GM12878 (cell line): Measurements from ENCODE around the gene F7. TPM values are rescaled to one million over a fixed set of nuclear protein-coding genes. Genes with fewer than 3 reads are reported as not detected.

Experiments
- ATAC-seq: fragments of 200-7000 bp; cut with Tn5 transposase; 3 replicates; pipeline ENCODE4 v1.9.1; 2020; ENCODE audit warnings: mild to moderate bottlenecking, moderate library complexity
- BruUV-seq: library from RNA; stranded (reverse); fragments of 400-500 nt; replicated peaks from 2 replicates; lab custom pipeline; 2021; lab: Mats Ljungman, UMichigan
- CTCF ChIA-PET: fragments of 300-600 bp; sonication (Branson Sonifier 250); formaldehyde crosslinking; extraction: SDS; loops from one replicate; lab custom pipeline; 2021; ENCODE audit warnings: inconsistent platforms; lab: Yijun Ruan, JAX
- POLR2A ChIA-PET: fragments of 350-600 bp; formaldehyde crosslinking; extraction: SDS; loops from one replicate; lab custom pipeline; 2021; ENCODE audit warnings: inconsistent platforms; lab: Charles Lee
- RAD21 ChIA-PET: fragments of 300-600 bp; sonication (Branson Sonifier 250); formaldehyde crosslinking; loops from one replicate; lab custom pipeline; 2023; ENCODE audit warnings: antibody characterized with exemption; ENCODE audit not compliant: unreplicated experiment; lab: Charles Lee
- SMC1A ChIA-PET: fragments of 300-600 bp; sonication (Branson Sonifier 250); formaldehyde crosslinking; loops from one replicate; lab custom pipeline; 2023; ENCODE audit not compliant: unreplicated experiment, uncharacterized antibody; lab: Charles Lee
- DNase-seq: peaks from one replicate; pipeline ENCODE4 v3.0.0-alpha.2; 2011; ENCODE audit warnings: low read depth, low spot score
- FAIRE-seq: peaks from 3 replicates; lab custom pipeline; 2011; peaks lifted over from hg19 to GRCh38; lab: Jason Lieb, UNC
- H2AFZ ChIP-seq: 2 replicates; pipeline ENCODE4 v1.6.0; 2011; ENCODE audit warnings: low read depth, low read length, control low read depth; ENCODE audit not compliant: control insufficient read depth
- H3K27ac ChIP-seq: 2 replicates; pipeline ENCODE4 v1.5.1; 2011; ENCODE audit warnings: control low read depth; ENCODE audit not compliant: control insufficient read depth, insufficient read depth
- H3K27me3 ChIP-seq, 2 experiments: replicated peaks in 1 of 2; 2 replicates each; pipeline versions ENCODE4 v1.6.0 to v1.6.1; 2011; ENCODE audit warnings: low read length in 1 of 2; ENCODE audit not compliant: control insufficient read depth in 2 of 2, insufficient read depth in 2 of 2
- H3K36me3 ChIP-seq, 2 experiments: 2 replicates each; pipeline ENCODE4 v1.5.1; 2011; ENCODE audit warnings: low read length in 1 of 2; ENCODE audit not compliant: control insufficient read depth in 2 of 2, insufficient read depth in 2 of 2
- H3K4me1 ChIP-seq: 2 replicates; pipeline ENCODE4 v1.6.1; 2011; ENCODE audit warnings: mild to moderate bottlenecking, low read length, moderate library complexity, mixed read lengths; ENCODE audit not compliant: control insufficient read depth, insufficient read depth
- H3K4me2 ChIP-seq: 2 replicates; pipeline ENCODE4 v1.6.0; 2011; ENCODE audit warnings: control low read depth; ENCODE audit not compliant: control insufficient read depth, insufficient read depth
- H3K4me3 ChIP-seq: fragments of 200-600 bp; sonication (generic); 2 replicates; pipeline ENCODE4 v1.5.1; 2016
- H3K79me2 ChIP-seq: 2 replicates; pipeline ENCODE4 v1.6.0; 2011; ENCODE audit warnings: low read length; ENCODE audit not compliant: control insufficient read depth, insufficient read depth
- H3K9ac ChIP-seq: 2 replicates; pipeline ENCODE4 v1.8.0; 2011; ENCODE audit warnings: low read length, control low read depth, mixed read lengths; ENCODE audit not compliant: control insufficient read depth, insufficient read depth
- H3K9me3 ChIP-seq: replicated peaks from 3 replicates; pipeline ENCODE4 v1.5.1; 2011; ENCODE audit warnings: mild to moderate bottlenecking, low read length; ENCODE audit not compliant: control insufficient read depth, insufficient read depth
- H4K20me1 ChIP-seq: 2 replicates; pipeline ENCODE4 v1.6.0; 2011; ENCODE audit not compliant: control insufficient read depth, insufficient read depth
- CEBPB ChIP-seq, 2 experiments: fragments of 150-350 bp in 1 of 2; IDR thresholded peaks; 2 replicates each; pipeline ENCODE4 v1.6.1; 2012 to 2014; ENCODE audit warnings: low read depth in 2 of 2, low read length in 2 of 2, borderline replicate concordance in 1 of 2, inconsistent platforms in 1 of 2
- CHD4 ChIP-seq: fragments of 200-600 bp; sonication (generic); IDR thresholded peaks from 2 replicates; pipeline ENCODE4 v1.6.1; 2016; ENCODE audit warnings: mild to moderate bottlenecking
- CUX1 ChIP-seq: IDR thresholded peaks from 2 replicates; pipeline ENCODE4 v1.6.1; 2012; ENCODE audit warnings: improper control_type of control experiment, low read depth, low read length; ENCODE audit not compliant: insufficient replicate concordance
- HDAC6 ChIP-seq: fragments of 200-600 bp; sonication (generic); IDR thresholded peaks from one replicate; pipeline ENCODE4 v1.8.0; 2017; ENCODE audit warnings: antibody characterized with exemption; ENCODE audit not compliant: unreplicated experiment
- IKZF2 ChIP-seq, 2 experiments: fragments of 450-650 bp; IDR thresholded peaks; 2 replicates each; pipeline ENCODE4 v1.6.1; 2017; ENCODE audit warnings: mild to moderate bottlenecking in 2 of 2, moderate library complexity in 2 of 2
- JUND ChIP-seq: IDR thresholded peaks from 2 replicates; pipeline ENCODE4 v1.6.1; 2012; ENCODE audit warnings: low read depth, mild to moderate bottlenecking, low read length, improper control_type of control experiment, moderate library complexity
- KAT2A ChIP-seq: conservative IDR thresholded peaks from 2 replicates; pipeline ENCODE4 v1.6.1; 2011; ENCODE audit warnings: low read depth, low read length; ENCODE audit not compliant: control insufficient read depth
- KLF5 ChIP-seq: fragments of 450-650 bp; IDR thresholded peaks from 2 replicates; pipeline ENCODE4 v1.6.1; 2014; ENCODE audit warnings: mild to moderate bottlenecking; ENCODE audit not compliant: partially characterized antibody
- NKRF ChIP-seq: fragments of 450-650 bp; conservative IDR thresholded peaks from 2 replicates; pipeline ENCODE4 v1.6.1; 2017; ENCODE audit warnings: mild to moderate bottlenecking, moderate library complexity
- PML ChIP-seq: IDR thresholded peaks from 2 replicates; pipeline ENCODE4 v1.6.1; 2012; ENCODE audit warnings: low read length, inconsistent platforms
- RBBP5 ChIP-seq: fragments of 200-600 bp; sonication (generic); conservative IDR thresholded peaks from 2 replicates; pipeline ENCODE4 v1.6.1; 2016
- SMAD5 ChIP-seq: IDR thresholded peaks from 2 replicates; pipeline ENCODE4 v1.6.1; 2016; ENCODE audit warnings: antibody characterized with exemption, low read depth
- SREBF2 ChIP-seq: IDR thresholded peaks from 2 replicates; pipeline ENCODE4 v1.6.1; 2012; ENCODE audit warnings: mild to moderate bottlenecking, low read length
- WGBS: methylation state at CpG from one replicate; pipeline ENCODE4 v1.1.6; 2016; ENCODE audit warnings: low lambda C conversion rate; ENCODE audit not compliant: insufficient replicate concordance, insufficient coverage; ENCODE audit errors: missing lambda C conversion rate; 5-methylcytosine and 5-hydroxymethylcytosine counted together
- in situ Hi-C: fragments of 300-500 bp; cut with MboI; formaldehyde crosslinking; loops from 9 replicates; pipeline ENCODE4 v1.14.3; 2018; ENCODE audit warnings: mixed read lengths
- intact Hi-C: fragments of 100-400 bp; cut with micrococcal nuclease; formaldehyde crosslinking; loops from one replicate; pipeline ENCODE4 v1.14.2; 2022; ENCODE audit not compliant: unreplicated experiment
- polyA plus RNA-seq, 11 experiments: library from polyadenylated mRNA; depleted of rRNA in 4 of 11; unstranded in 6 of 11; stranded (reverse) in 5 of 11; fragments of >200 nt; fragmentation: Nextera tagmentation in 4 of 11; fragmentation: Illumina TruSeq in 1 of 11; extraction: Ambion mirVana in 4 of 11; extraction: Trizol in 1 of 11; gene quantifications; 1 replicate in 1 of 11; 2 replicates in 10 of 11; pipeline versions ENCODE4 v1.2.1 to v1.2.3, GENCODE V29; 2011 to 2016; ENCODE audit warnings: inconsistent platforms in 2 of 11, missing spikeins in 2 of 11, low read depth in 1 of 11
- total RNA-seq, 4 experiments: library from RNA; depleted of rRNA in 3 of 4; stranded (reverse); fragments of >200 nt in 3 of 4; fragmentation: Illumina TruSeq in 1 of 4; extraction: Trizol in 1 of 4; gene quantifications; 2 replicates each; pipeline versions ENCODE4 v1.2.1 to v1.2.3, GENCODE V29; 2013 to 2021

The F7 gene
- total and polyA plus RNA-seq, 10 of the 15 experiments (the other 5 are each of a cell fraction or from before 2014, with no cell fraction given) = not detected

- no TSS peak for BruUV-seq
Observed at GRCh38 chr13:113126265-113127150, 20.9 kb downstream of the F7 start.

More at GRCh38 chr13:113126265-113127150, 20.9 kb downstream of the F7 start:
- Histone ChIP-seq H4K20me1 (no peaks in the 10 kb centered on the region), H3K4me2 (no peak overlapping the region), H3K27me3 (0 out of 4 replicates have a peak, but pooled peaks cover 0 to 2% of the 10 kb centered on the region in 2 experiments), H3K4me1 (no peaks in the 10 kb centered on the region), H3K36me3 (no peaks in the 10 kb centered on the region), H2AFZ (no peak overlapping the region), H3K9me3 (no peaks in the 10 kb centered on the region), H3K79me2 (no peaks in the 10 kb centered on the region), H3K4me3 (no peak overlapping the region), H3K9ac (no peak overlapping the region), H3K27ac (no peak overlapping the region)
- WGBS = 28% methylated on average over 18 of the region's 18 CpGs
- ChIA-PET RAD21 (interaction anchor here (1.0 kb wide), 1 partner anchor 183 kb away, joined by 3 read pairs; no protein-coding TSS in a partner anchor), CTCF (no interaction called here), POLR2A (no interaction called here), SMC1A (no interaction called here)
- ATAC-seq (no peak), FAIRE-seq (no peak), DNase-seq (no peak)
- in situ Hi-C loops (no loop called here), intact Hi-C loops (loop anchor here (10.0 kb wide), 1 partner anchor 182 kb away; no protein-coding TSS in a partner anchor)
- no peak for TF ChIP-seq HDAC6
- no peak for TF ChIP-seq IKZF2 (IDR thresholded peaks at IDR 0.05)
- no peak for TF ChIP-seq NKRF
- no peak for TF ChIP-seq SREBF2
- TF ChIP-seq CUX1 = no peak
- no peak for TF ChIP-seq PML
- no peak for TF ChIP-seq KLF5
- no peak for TF ChIP-seq CHD4
- no peak for TF ChIP-seq JUND
- no peak for TF ChIP-seq CEBPB (IDR thresholded peaks at IDR 0.05; ENCODE audit: borderline replicate concordance in 1 of 2, low read depth in 2 of 2, low read length in 2 of 2)
- no peak for TF ChIP-seq KAT2A
- no peak for TF ChIP-seq RBBP5
- TF ChIP-seq SMAD5 = no peak
